GM11168 (cell line): ENCODE measurements around the gene TMEM165.

ENCODE experiments used
- in situ Hi-C: fragments of 300-500 bp; cut with MboI; formaldehyde crosslinking; loops from one replicate; pipeline ENCODE4 v1.12.0; 2022; ENCODE audit warnings: low sequenced_read_pairs; ENCODE audit not compliant: unreplicated experiment

Gene TMEM165

GRCh38 chr4:55397520-55398321 lies 2.0 kb downstream of the TMEM165 start:
- in situ Hi-C loops = no loop called here

GRCh38 chr4:55398461-55398860 lies 2.7 kb downstream of the TMEM165 start:
- in situ Hi-C loops = no loop called here

GRCh38 chr4:55398966-55399365 lies 3.2 kb downstream of the TMEM165 start:
- in situ Hi-C loops = no loop called here

GRCh38 chr4:55399581-55399980 lies 3.8 kb downstream of the TMEM165 start:
- in situ Hi-C loops = no loop called here

GRCh38 chr4:55405073-55405472 lies 9.3 kb downstream of the TMEM165 start:
- in situ Hi-C loops = no loop called here

GRCh38 chr4:55406545-55406944 lies 10.8 kb downstream of the TMEM165 start:
- in situ Hi-C loops = no loop called here

- in situ Hi-C loops = no loop called here
Observed at GRCh38 chr4:55407119-55407518, 11.4 kb downstream of the TMEM165 start.

GRCh38 chr4:55407764-55408163 lies 12.0 kb downstream of the TMEM165 start:
- in situ Hi-C loops = no loop called here

GRCh38 chr4:55409468-55410171 lies 13.9 kb downstream of the TMEM165 start:
- in situ Hi-C loops = no loop called here

- in situ Hi-C loops = no loop called here
Observed at GRCh38 chr4:55410431-55410830, 14.7 kb downstream of the TMEM165 start.

GRCh38 chr4:55411621-55412020 lies 15.9 kb downstream of the TMEM165 start:
- in situ Hi-C loops = no loop called here

GRCh38 chr4:55416176-55416575 lies 20.4 kb downstream of the TMEM165 start:
- in situ Hi-C loops = no loop called here

GRCh38 chr4:55424791-55425190 lies 29.0 kb downstream of the TMEM165 start:
- in situ Hi-C loops = no loop called here

- in situ Hi-C loops = no loop called here
Observed at GRCh38 chr4:55431710-55432336, 36.1 kb downstream of the TMEM165 start.

GRCh38 chr4:55435141-55435841 lies 39.5 kb downstream of the TMEM165 start:
- in situ Hi-C loops = no loop called here

- in situ Hi-C loops = no loop called here
Observed at GRCh38 chr4:55437356-55437796, 41.6 kb downstream of the TMEM165 start.

GRCh38 chr4:55437823-55438222 lies 42.1 kb downstream of the TMEM165 start:
- in situ Hi-C loops = no loop called here

- in situ Hi-C loops = no loop called here
Observed at GRCh38 chr4:55438314-55438713, 42.6 kb downstream of the TMEM165 start.

- in situ Hi-C loops = no loop called here
Observed at GRCh38 chr4:55439023-55439422, 43.3 kb downstream of the TMEM165 start.

- in situ Hi-C loops = no loop called here
Observed at GRCh38 chr4:55440786-55441185, 45.0 kb downstream of the TMEM165 start.

- in situ Hi-C loops = no loop called here
Observed at GRCh38 chr4:55442541-55442940, 46.8 kb downstream of the TMEM165 start.
